ENCODE measurements around the gene EOGT.

- TF ChIP-seq CTCF (IDR thresholded peaks at IDR 0.05; ENCODE audit: low read length), result no peak
- TF ChIP-seq EZH2 (optimal IDR thresholded peaks at IDR 0.05; ENCODE audit: low read depth, low read length), result no peak
- no peak for TF ChIP-seq EZH2phosphoT487 (IDR thresholded peaks at IDR 0.05; ENCODE audit: low read length)
These were observed 26.8 kb downstream of the EOGT start for GRCh38 chr3:68986496-68987208.

Measured in MM.1S (cell line).